Thymus (tissue), 11 donors: ENCODE measurements around the gene USP7. TPM values are rescaled to one million over a fixed set of nuclear protein-coding genes. Genes with fewer than 3 reads are reported as not detected.
"Not testable (repeated sequence)": the region's sequence is repeated elsewhere in the genome, so short reads cannot be mapped to it uniquely, and the experiment has no call there.

Experiments used
- DNase-seq, 9 donors: peaks; one replicate each; pipeline ENCODE4 v3.0.0-alpha.2; 2013; ENCODE audit warnings: low spot score in 9 of 9, low read depth in 6 of 9, missing footprints in 1 of 9
- H3K27ac ChIP-seq, 2 donors: one replicate each; pipeline ENCODE4 v1.5.1; 2013; ENCODE audit warnings: control low read depth in 1 of 2, low read depth in 1 of 2, low read length in 1 of 2, mild to moderate bottlenecking in 1 of 2, moderate library complexity in 1 of 2
- H3K27me3 ChIP-seq, 2 donors: one replicate each; pipeline ENCODE4 v1.5.1; 2013; ENCODE audit warnings: low read length in 1 of 2; ENCODE audit not compliant: control insufficient read depth in 2 of 2, insufficient read depth in 1 of 2
- H3K36me3 ChIP-seq, 2 donors: one replicate each; pipeline ENCODE4 v1.5.1; 2013; ENCODE audit warnings: low read length in 1 of 2, mild to moderate bottlenecking in 1 of 2, moderate library complexity in 1 of 2; ENCODE audit not compliant: control insufficient read depth in 2 of 2, insufficient read depth in 2 of 2
- H3K4me1 ChIP-seq, 2 donors: one replicate each; pipeline ENCODE4 v1.5.1; 2013; ENCODE audit warnings: low read length in 2 of 2; ENCODE audit not compliant: control insufficient read depth in 2 of 2, insufficient read depth in 2 of 2
- H3K4me3 ChIP-seq, 2 donors: one replicate each; pipeline ENCODE4 v1.5.1; 2013; ENCODE audit warnings: low read length in 2 of 2, control low read depth in 1 of 2, mild to moderate bottlenecking in 1 of 2
- H3K9me3 ChIP-seq, 2 donors: one replicate each; pipeline ENCODE4 v1.5.1; 2013; ENCODE audit warnings: low read length in 1 of 2, mild to moderate bottlenecking in 1 of 2; ENCODE audit not compliant: control insufficient read depth in 2 of 2, insufficient read depth in 1 of 2
- WGBS: extraction: QIAGEN DNeasy Blood & Tissue Kit; methylation state at CpG from one replicate; pipeline ENCODE4 v1.1.7; 2013; 5-methylcytosine and 5-hydroxymethylcytosine counted together
- polyA plus RNA-seq: library from polyadenylated mRNA; stranded (reverse); fragments of 200-250 nt; gene quantifications from one replicate; pipeline ENCODE4 v1.2.3, GENCODE V29; 2013
- total RNA-seq: library from RNA; stranded (reverse); fragments of 120-200 nt; gene quantifications from one replicate; pipeline ENCODE4 v1.2.4, GENCODE V29; 2013
- donor health status: healthy.

USP7 gene
- total and polyA plus RNA-seq, 2 donors, result 58.3 to 75.1 TPM

- peaks cover 80 to 82% of the 10 kb centered on the region in 2 donors for H3K36me3 ChIP-seq
Measured at GRCh38 chr16:8917336-8917735, 46.4 kb downstream of the USP7 start.

GRCh38 chr16:8916541-8917225 is 47.0 kb downstream of the USP7 start:
- Histone ChIP-seq H3K27ac (no peak overlapping the region), H3K36me3 (peaks cover 79 to 80% of the 10 kb centered on the region in 2 donors), H3K27me3 (no peaks in the 10 kb centered on the region), H3K4me3 (no peak overlapping the region), H3K9me3 (no peaks in the 10 kb centered on the region), H3K4me1 (peaks cover 0 to 3% of the 10 kb centered on the region in 2 donors)
- WGBS, result 74% methylated on average over 5 of the region's 5 CpGs
- DNase-seq, result no peak

More at GRCh38 chr16:8917336-8917735, 46.4 kb downstream of the USP7 start:
- not testable (repeated sequence) for H3K4me3 ChIP-seq, H3K27me3 ChIP-seq, H3K27ac ChIP-seq, H3K9me3 ChIP-seq, H3K4me1 ChIP-seq, DNase-seq
- 98% methylated on average over 10 of the region's 10 CpGs for WGBS

GRCh38 chr16:8915722-8916301 is 47.9 kb downstream of the USP7 start:
- Histone ChIP-seq H3K36me3 (peaks cover 78 to 80% of the 10 kb centered on the region in 2 donors), H3K4me3 (no peak overlapping the region), H3K4me1 (peaks cover 0 to 3% of the 10 kb centered on the region in 2 donors), H3K27ac (no peak overlapping the region), H3K27me3 (no peaks in the 10 kb centered on the region), H3K9me3 (peaks cover 0 to 2% of the 10 kb centered on the region in 2 donors)
- WGBS, result 96% methylated on average over 7 of the region's 7 CpGs
- DNase-seq, result no peak

- Histone ChIP-seq H3K4me1 (peaks cover 0 to 3% of the 10 kb centered on the region in 2 donors), H3K9me3 (peaks cover 0 to 2% of the 10 kb centered on the region in 2 donors), H3K36me3 (peaks cover 77 to 80% of the 10 kb centered on the region in 2 donors), H3K4me3 (no peak overlapping the region), H3K27ac (no peak overlapping the region), H3K27me3 (no peaks in the 10 kb centered on the region)
- DNase-seq, result no peak
- WGBS, result 97% methylated on average over 3 of the region's 3 CpGs
Measured at GRCh38 chr16:8914098-8914497, 49.6 kb downstream of the USP7 start.

GRCh38 chr16:8912793-8913192 is 50.9 kb downstream of the USP7 start:
- Histone ChIP-seq H3K36me3 (peaks cover 75 to 85% of the 10 kb centered on the region in 2 donors), H3K27me3 (no peaks in the 10 kb centered on the region), H3K4me3 (no peak overlapping the region), H3K27ac (no peak overlapping the region), H3K9me3 (peaks cover 0 to 2% of the 10 kb centered on the region in 2 donors), H3K4me1 (peaks cover 0 to 3% of the 10 kb centered on the region in 2 donors)
- DNase-seq, result peak in 1 of 9 donors; percentile 27
- WGBS, result 48% methylated on average over 4 of the region's 4 CpGs

- Histone ChIP-seq H3K4me1 (peaks cover 0 to 3% of the 10 kb centered on the region in 2 donors), H3K4me3 (no peak overlapping the region), H3K36me3 (peaks cover 81 to 86% of the 10 kb centered on the region in 2 donors), H3K9me3 (peaks cover 0 to 2% of the 10 kb centered on the region in 2 donors), H3K27me3 (no peaks in the 10 kb centered on the region), H3K27ac (no peak overlapping the region)
- WGBS, result 96% methylated on average over 1 of the region's 1 CpG
- DNase-seq, result no peak
Measured at GRCh38 chr16:8910811-8911210, 52.9 kb downstream of the USP7 start.

GRCh38 chr16:8908810-8909468 is 54.8 kb downstream of the USP7 start:
- Histone ChIP-seq H3K27me3 (no peaks in the 10 kb centered on the region), H3K9me3 (peaks cover 0 to 2% of the 10 kb centered on the region in 2 donors), H3K36me3 (peaks cover 87 to 88% of the 10 kb centered on the region in 2 donors), H3K27ac (no peak overlapping the region), H3K4me1 (peaks cover 0 to 3% of the 10 kb centered on the region in 2 donors), H3K4me3 (no peak overlapping the region)
- no peak for DNase-seq
- 89% methylated on average over 8 of the region's 8 CpGs for WGBS

- no peak overlapping the region for H3K4me3 ChIP-seq
- DNase-seq, result no peak
- H3K36me3 ChIP-seq, result peaks cover 88 to 94% of the 10 kb centered on the region in 2 donors
- H3K9me3 ChIP-seq, result peaks cover 0 to 2% of the 10 kb centered on the region in 2 donors
- no peak overlapping the region for H3K27ac ChIP-seq
- H3K27me3 ChIP-seq, result no peaks in the 10 kb centered on the region
- no peaks in the 10 kb centered on the region for H3K4me1 ChIP-seq
- WGBS, result 93% methylated on average over 4 of the region's 4 CpGs
Measured at GRCh38 chr16:8907096-8907495, 56.6 kb downstream of the USP7 start.
